ENCODE results near the gene MBP. TPM values are rescaled to one million over a fixed set of nuclear protein-coding genes. Genes with fewer than 3 reads are reported as not detected.

Gene MBP
- total and polyA plus RNA-seq, 10 of the 15 experiments (the other 5 are each of a cell fraction or from before 2014, with no cell fraction given) = 12.2 to 67.8 (median 42.1) TPM

GRCh38 chr18:76988031-76988826 lies 144.4 kb downstream of the MBP start:
- no peak for ATAC-seq
- Histone ChIP-seq H3K4me3 (no peak overlapping the region), H3K4me1 (ENCODE audit: control insufficient read depth, insufficient read depth, low read length) (peaks cover 9% of the 10 kb centered on the region), H3K36me3 (ENCODE audit: control insufficient read depth in 2 of 2, insufficient read depth in 2 of 2, low read length in 1 of 2) (no peaks in the 10 kb centered on the region), H2AFZ (ENCODE audit: control insufficient read depth, low read depth, low read length) (no peak overlapping the region), H3K79me2 (ENCODE audit: control insufficient read depth, insufficient read depth, low read length) (no peaks in the 10 kb centered on the region), H3K27ac (ENCODE audit: control insufficient read depth, insufficient read depth) (no peak overlapping the region), H3K4me2 (ENCODE audit: control insufficient read depth, insufficient read depth) (no peak overlapping the region), H3K9ac (ENCODE audit: control insufficient read depth, insufficient read depth, low read length) (no peak overlapping the region), H3K9me3 (replicated peaks; ENCODE audit: control insufficient read depth, insufficient read depth, low read length) (no peaks in the 10 kb centered on the region), H3K27me3 (replicated peaks in 1 of 2; ENCODE audit: control insufficient read depth in 2 of 2, insufficient read depth in 2 of 2, low read length in 1 of 2) (no peaks in the 10 kb centered on the region), H4K20me1 (ENCODE audit: control insufficient read depth, insufficient read depth) (no peaks in the 10 kb centered on the region)
- no TSS peak for BruUV-seq (replicated peaks)
- in situ Hi-C loops (cut with MboI) = loop anchor here (10.0 kb wide), 1 partner anchor 183 kb away; no protein-coding TSS in a partner anchor
- intact Hi-C loops (cut with micrococcal nuclease; ENCODE audit: unreplicated experiment) = no loop called here
- no peak for DNase-seq (ENCODE audit: low read depth, low spot score)
- CTCF ChIA-PET = interaction anchor here (0.6 to 1.2 kb wide), 3 partner anchors 15 to 589 kb away, joined by 3 to 4 read pairs (median 3); no protein-coding TSS in a partner anchor
- FAIRE-seq = no peak
- SMC1A ChIA-PET (ENCODE audit: uncharacterized antibody, unreplicated experiment) = interaction anchor here (1.4 kb wide), 1 partner anchor 12 kb away, joined by 7 read pairs; no protein-coding TSS in a partner anchor
- POLR2A ChIA-PET = no interaction called here
- RAD21 ChIA-PET (ENCODE audit: unreplicated experiment) = no interaction called here
- WGBS (ENCODE audit: insufficient coverage, insufficient replicate concordance, low lambda C conversion rate, missing lambda C conversion rate) = 2% methylated on average over 27 of the region's 27 CpGs
- TF ChIP-seq IKZF2 (IDR thresholded peaks at IDR 0.05) = no peak
- TF ChIP-seq HDGF (IDR thresholded peaks at IDR 0.05) = no peak
- no peak for TF ChIP-seq HCFC1 (IDR thresholded peaks at IDR 0.05; ENCODE audit: low read length)
- TF ChIP-seq ZNF24 (IDR thresholded peaks at IDR 0.05) = no peak
- no peak for TF ChIP-seq ZNF217 (IDR thresholded peaks at IDR 0.05)
- TF ChIP-seq, protein P1, sequence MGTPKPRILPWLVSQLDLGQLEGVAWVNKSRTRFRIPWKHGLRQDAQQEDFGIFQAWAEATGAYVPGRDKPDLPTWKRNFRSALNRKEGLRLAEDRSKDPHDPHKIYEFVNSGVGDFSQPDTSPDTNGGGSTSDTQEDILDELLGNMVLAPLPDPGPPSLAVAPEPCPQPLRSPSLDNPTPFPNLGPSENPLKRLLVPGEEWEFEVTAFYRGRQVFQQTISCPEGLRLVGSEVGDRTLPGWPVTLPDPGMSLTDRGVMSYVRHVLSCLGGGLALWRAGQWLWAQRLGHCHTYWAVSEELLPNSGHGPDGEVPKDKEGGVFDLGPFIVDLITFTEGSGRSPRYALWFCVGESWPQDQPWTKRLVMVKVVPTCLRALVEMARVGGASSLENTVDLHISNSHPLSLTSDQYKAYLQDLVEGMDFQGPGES (IDR thresholded peaks at IDR 0.05) = no peak
- no peak for TF ChIP-seq POLR2AphosphoS5 (IDR thresholded peaks at IDR 0.05; ENCODE audit: low read length)
- no peak for TF ChIP-seq ZNF622 (IDR thresholded peaks at IDR 0.05)
- no peak for TF ChIP-seq MXI1 (IDR thresholded peaks at IDR 0.05; ENCODE audit: low read depth, low read length)
- TF ChIP-seq, protein P2, sequence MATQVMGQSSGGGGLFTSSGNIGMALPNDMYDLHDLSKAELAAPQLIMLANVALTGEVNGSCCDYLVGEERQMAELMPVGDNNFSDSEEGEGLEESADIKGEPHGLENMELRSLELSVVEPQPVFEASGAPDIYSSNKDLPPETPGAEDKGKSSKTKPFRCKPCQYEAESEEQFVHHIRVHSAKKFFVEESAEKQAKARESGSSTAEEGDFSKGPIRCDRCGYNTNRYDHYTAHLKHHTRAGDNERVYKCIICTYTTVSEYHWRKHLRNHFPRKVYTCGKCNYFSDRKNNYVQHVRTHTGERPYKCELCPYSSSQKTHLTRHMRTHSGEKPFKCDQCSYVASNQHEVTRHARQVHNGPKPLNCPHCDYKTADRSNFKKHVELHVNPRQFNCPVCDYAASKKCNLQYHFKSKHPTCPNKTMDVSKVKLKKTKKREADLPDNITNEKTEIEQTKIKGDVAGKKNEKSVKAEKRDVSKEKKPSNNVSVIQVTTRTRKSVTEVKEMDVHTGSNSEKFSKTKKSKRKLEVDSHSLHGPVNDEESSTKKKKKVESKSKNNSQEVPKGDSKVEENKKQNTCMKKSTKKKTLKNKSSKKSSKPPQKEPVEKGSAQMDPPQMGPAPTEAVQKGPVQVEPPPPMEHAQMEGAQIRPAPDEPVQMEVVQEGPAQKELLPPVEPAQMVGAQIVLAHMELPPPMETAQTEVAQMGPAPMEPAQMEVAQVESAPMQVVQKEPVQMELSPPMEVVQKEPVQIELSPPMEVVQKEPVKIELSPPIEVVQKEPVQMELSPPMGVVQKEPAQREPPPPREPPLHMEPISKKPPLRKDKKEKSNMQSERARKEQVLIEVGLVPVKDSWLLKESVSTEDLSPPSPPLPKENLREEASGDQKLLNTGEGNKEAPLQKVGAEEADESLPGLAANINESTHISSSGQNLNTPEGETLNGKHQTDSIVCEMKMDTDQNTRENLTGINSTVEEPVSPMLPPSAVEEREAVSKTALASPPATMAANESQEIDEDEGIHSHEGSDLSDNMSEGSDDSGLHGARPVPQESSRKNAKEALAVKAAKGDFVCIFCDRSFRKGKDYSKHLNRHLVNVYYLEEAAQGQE (IDR thresholded peaks at IDR 0.05; ENCODE audit: low read depth, low read length) = no peak
- TF ChIP-seq HDAC6 (IDR thresholded peaks at IDR 0.05; ENCODE audit: unreplicated experiment) = no peak
- TF ChIP-seq, protein P3, sequence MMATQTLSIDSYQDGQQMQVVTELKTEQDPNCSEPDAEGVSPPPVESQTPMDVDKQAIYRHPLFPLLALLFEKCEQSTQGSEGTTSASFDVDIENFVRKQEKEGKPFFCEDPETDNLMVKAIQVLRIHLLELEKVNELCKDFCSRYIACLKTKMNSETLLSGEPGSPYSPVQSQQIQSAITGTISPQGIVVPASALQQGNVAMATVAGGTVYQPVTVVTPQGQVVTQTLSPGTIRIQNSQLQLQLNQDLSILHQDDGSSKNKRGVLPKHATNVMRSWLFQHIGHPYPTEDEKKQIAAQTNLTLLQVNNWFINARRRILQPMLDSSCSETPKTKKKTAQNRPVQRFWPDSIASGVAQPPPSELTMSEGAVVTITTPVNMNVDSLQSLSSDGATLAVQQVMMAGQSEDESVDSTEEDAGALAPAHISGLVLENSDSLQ (IDR thresholded peaks at IDR 0.05) = no peak
- no peak for TF ChIP-seq RUNX3 (IDR thresholded peaks at IDR 0.05; ENCODE audit: low read length)
- TF ChIP-seq, protein P4, sequence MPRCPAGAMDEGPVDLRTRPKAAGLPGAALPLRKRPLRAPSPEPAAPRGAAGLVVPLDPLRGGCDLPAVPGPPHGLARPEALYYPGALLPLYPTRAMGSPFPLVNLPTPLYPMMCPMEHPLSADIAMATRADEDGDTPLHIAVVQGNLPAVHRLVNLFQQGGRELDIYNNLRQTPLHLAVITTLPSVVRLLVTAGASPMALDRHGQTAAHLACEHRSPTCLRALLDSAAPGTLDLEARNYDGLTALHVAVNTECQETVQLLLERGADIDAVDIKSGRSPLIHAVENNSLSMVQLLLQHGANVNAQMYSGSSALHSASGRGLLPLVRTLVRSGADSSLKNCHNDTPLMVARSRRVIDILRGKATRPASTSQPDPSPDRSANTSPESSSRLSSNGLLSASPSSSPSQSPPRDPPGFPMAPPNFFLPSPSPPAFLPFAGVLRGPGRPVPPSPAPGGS (IDR thresholded peaks at IDR 0.05; ENCODE audit: borderline replicate concordance, insufficient read depth, low read depth, low read length, poor library complexity, severe bottlenecking) = no peak
- no peak for TF ChIP-seq GABPA (IDR thresholded peaks at IDR 0.05; ENCODE audit: low read depth)
- TF ChIP-seq PAX5 (IDR thresholded peaks at IDR 0.05; ENCODE audit: borderline replicate concordance, low read depth, low read length) = no peak
- no peak for TF ChIP-seq JUNB (IDR thresholded peaks at IDR 0.05)

All from GM12878 (cell line).